Lung (tissue), 12 donors: Measurements from ENCODE around the gene ZMAT5. TPM values are rescaled to one million over a fixed set of nuclear protein-coding genes. Genes with fewer than 3 reads are reported as not detected.
"Not testable (repeated sequence)": the region's sequence is repeated elsewhere in the genome, so short reads cannot be mapped to it uniquely, and the experiment has no call there.

Source experiments
- ATAC-seq: fragments of 200-7000 bp; cut with Tn5 transposase; one replicate; pipeline ENCODE4 v1.9.1; 2020; ENCODE audit warnings: moderate number of reproducible peaks; ENCODE audit not compliant: insufficient read depth, low FRiP score
- DNase-seq, 3 donors: peaks; one replicate each; pipeline ENCODE4 v3.0.0-alpha.2; 2013 to 2017
- H3K27ac ChIP-seq, 2 donors: one replicate each; pipeline ENCODE4 v1.5.1; 2013; ENCODE audit warnings: mild to moderate bottlenecking in 2 of 2, moderate library complexity in 2 of 2, control low read depth in 1 of 2, inconsistent platforms in 1 of 2, low read depth in 1 of 2, low read length in 1 of 2
- H3K27me3 ChIP-seq, 3 donors: one replicate each; pipeline ENCODE4 v1.5.1; 2013; ENCODE audit warnings: low read length in 2 of 3; ENCODE audit not compliant: control insufficient read depth in 3 of 3, insufficient read depth in 3 of 3
- H3K36me3 ChIP-seq, 4 donors: one replicate each; pipeline ENCODE4 v1.5.1; 2013; ENCODE audit warnings: low read length in 4 of 4, mild to moderate bottlenecking in 1 of 4, moderate library complexity in 1 of 4; ENCODE audit not compliant: control insufficient read depth in 4 of 4, insufficient read depth in 4 of 4
- H3K4me1 ChIP-seq, 5 donors: one replicate each; pipeline ENCODE4 v1.5.1; 2013; ENCODE audit warnings: low read length in 5 of 5, mild to moderate bottlenecking in 2 of 5, moderate library complexity in 1 of 5; ENCODE audit not compliant: control insufficient read depth in 5 of 5, insufficient read depth in 5 of 5
- H3K4me3 ChIP-seq: one replicate; pipeline ENCODE4 v1.5.1; 2013; ENCODE audit warnings: mild to moderate bottlenecking, control low read depth, moderate library complexity
- H3K9ac ChIP-seq, 2 donors: one replicate each; pipeline ENCODE4 v1.5.1; 2013; ENCODE audit warnings: low read length in 2 of 2, control low read depth in 1 of 2; ENCODE audit not compliant: insufficient read depth in 1 of 2
- H3K9me3 ChIP-seq, 4 donors: one replicate each; pipeline ENCODE4 v1.5.1; 2013; ENCODE audit warnings: low read length in 3 of 4, mild to moderate bottlenecking in 1 of 4, moderate library complexity in 1 of 4; ENCODE audit not compliant: control insufficient read depth in 4 of 4, insufficient read depth in 3 of 4
- WGBS, 2 donors: extraction: QIAGEN DNeasy Blood & Tissue Kit; methylation state at CpG; one replicate each; pipeline ENCODE4 v1.1.7; 2013; 5-methylcytosine and 5-hydroxymethylcytosine counted together
- polyA plus RNA-seq, 2 donors: library from polyadenylated mRNA; stranded (reverse); fragments of 200-250 nt; gene quantifications; one replicate each; pipeline ENCODE4 v1.2.1, GENCODE V29; 2013
- total RNA-seq, 2 donors: library from RNA; depleted of rRNA in 1 of 2; stranded (reverse); fragments of >200 nt in 1 of 2; gene quantifications; one replicate each; pipeline ENCODE4 v1.2.1, GENCODE V29; 2014 to 2021
- TF ChIP-seq, protein P1 (sequence below): IDR thresholded peaks from 2 replicates; pipeline ENCODE4 v1.5.1; 2012; ENCODE audit warnings: mild to moderate bottlenecking; ENCODE audit errors: control extremely low read depth, extremely low read depth
- donor health status: control.
- donor health status: control.
- donor health status: Bipolar disorder and iron deficiency.
- donor health status: healthy.
- donor health status: DM: yes; HTN: yes; CAD: no.

The ZMAT5 gene
- total and polyA plus RNA-seq, 4 donors: 11.2 to 32.5 (median 25.4) TPM

DNA sequence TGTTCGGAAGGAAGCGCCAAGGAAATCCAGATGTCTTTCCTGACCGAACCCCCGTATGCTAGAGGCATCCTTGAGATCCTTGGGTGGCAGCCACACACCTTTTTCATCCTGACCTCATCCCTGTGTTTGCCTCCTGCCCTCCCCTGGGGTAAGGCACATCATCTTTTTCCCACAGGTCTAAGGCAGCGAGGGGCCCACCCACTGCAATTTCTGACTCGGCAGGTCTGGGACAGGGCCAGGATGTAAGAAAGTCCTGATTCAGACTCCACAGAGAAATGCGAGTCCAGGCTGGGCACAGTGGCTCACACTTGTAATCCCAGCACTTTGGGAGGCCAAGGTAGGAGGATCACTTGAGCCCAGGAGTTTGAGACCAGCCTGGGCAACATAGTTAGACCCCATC, 10.5 kb downstream of the ZMAT5 start:
- Histone ChIP-seq H3K36me3 (peaks cover 0 to 9% (median 0%) of the 10 kb centered on the region in 4 donors), H3K9ac (no peak overlapping the region), H3K4me3 (no peak overlapping the region), H3K9me3 (no peaks in the 10 kb centered on the region), H3K27me3 (no peaks in the 10 kb centered on the region), H3K4me1 (no peaks in the 10 kb centered on the region), H3K27ac (no peak overlapping the region)
- no peak for ATAC-seq
- 88 to 92% methylated on average over 7 of the region's 7 CpGs for WGBS, 2 donors
- TF ChIP-seq, protein P1, sequence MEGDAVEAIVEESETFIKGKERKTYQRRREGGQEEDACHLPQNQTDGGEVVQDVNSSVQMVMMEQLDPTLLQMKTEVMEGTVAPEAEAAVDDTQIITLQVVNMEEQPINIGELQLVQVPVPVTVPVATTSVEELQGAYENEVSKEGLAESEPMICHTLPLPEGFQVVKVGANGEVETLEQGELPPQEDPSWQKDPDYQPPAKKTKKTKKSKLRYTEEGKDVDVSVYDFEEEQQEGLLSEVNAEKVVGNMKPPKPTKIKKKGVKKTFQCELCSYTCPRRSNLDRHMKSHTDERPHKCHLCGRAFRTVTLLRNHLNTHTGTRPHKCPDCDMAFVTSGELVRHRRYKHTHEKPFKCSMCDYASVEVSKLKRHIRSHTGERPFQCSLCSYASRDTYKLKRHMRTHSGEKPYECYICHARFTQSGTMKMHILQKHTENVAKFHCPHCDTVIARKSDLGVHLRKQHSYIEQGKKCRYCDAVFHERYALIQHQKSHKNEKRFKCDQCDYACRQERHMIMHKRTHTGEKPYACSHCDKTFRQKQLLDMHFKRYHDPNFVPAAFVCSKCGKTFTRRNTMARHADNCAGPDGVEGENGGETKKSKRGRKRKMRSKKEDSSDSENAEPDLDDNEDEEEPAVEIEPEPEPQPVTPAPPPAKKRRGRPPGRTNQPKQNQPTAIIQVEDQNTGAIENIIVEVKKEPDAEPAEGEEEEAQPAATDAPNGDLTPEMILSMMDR: no peak
- DNase-seq: no peak

DNA sequence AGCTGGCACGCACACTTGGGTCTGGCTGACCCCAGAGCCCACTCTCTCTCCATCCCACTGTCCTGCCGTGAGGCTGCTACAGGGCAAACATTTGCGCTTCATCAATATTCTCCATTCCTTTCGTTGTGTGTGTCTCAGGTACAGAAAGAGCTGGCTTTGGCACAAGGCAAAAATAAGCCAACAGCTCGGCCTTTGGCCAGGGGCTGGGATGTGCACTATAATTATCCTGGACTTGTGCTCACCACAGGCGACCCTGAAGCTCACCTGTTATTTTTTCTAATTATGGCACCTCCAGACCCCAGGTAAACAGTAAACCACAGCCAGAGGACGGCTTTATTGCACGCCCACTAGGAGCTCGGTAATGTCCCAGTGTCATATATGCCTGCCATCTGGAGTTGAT, 10.9 kb downstream of the ZMAT5 start:
- H3K9ac ChIP-seq: no peak overlapping the region
- no peaks in the 10 kb centered on the region for H3K4me1 ChIP-seq
- ATAC-seq (no peak), DNase-seq (no peak)
- H3K36me3 ChIP-seq: peaks cover 0 to 9% (median 0%) of the 10 kb centered on the region in 4 donors
- WGBS, 2 donors: 93 to 96% methylated on average over 9 of the region's 9 CpGs
- no peak overlapping the region for H3K27ac ChIP-seq
- no peaks in the 10 kb centered on the region for H3K27me3 ChIP-seq
- H3K4me3 ChIP-seq: no peak overlapping the region
- TF ChIP-seq, protein P1: no peak
- no peaks in the 10 kb centered on the region for H3K9me3 ChIP-seq

DNA sequence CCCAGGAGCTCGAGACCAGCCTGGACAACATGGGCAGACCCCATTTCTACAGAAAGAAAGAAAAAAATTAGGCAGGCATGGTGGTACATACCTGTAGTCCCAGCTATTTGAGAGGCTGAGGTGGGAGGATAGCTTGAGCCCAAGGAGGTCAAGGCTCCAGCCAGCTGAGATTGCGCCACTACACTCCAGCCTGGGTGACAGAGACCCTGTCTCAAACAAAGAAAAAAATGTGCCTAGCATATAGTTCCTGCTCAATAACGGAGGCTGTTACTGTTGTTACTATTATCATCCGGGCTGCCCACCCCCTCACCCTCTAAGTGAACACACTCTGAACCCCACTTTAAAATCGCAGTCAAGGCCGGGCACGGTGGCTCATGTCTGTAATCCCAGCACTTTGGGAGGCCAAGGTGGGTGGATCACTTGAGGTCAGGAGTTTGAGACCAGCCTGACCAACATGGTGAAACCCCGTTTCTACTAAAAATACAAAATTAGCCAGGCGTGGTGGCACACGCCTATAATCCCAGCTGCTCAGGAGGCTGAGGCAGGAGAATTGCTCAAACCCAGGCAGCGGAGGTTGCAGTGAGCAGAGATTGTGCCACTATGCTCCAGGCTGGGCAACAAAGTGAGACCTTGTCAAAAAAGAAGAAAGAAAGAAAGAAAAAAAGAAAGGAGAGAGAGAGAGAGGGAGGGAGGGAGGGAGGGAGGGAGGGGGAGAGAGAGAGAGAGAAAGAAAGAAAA, 12.0 kb downstream of the ZMAT5 start:
- WGBS, 2 donors: 90 to 95% methylated on average over 11 of the region's 11 CpGs
- not testable (repeated sequence) for ATAC-seq, DNase-seq

DNA sequence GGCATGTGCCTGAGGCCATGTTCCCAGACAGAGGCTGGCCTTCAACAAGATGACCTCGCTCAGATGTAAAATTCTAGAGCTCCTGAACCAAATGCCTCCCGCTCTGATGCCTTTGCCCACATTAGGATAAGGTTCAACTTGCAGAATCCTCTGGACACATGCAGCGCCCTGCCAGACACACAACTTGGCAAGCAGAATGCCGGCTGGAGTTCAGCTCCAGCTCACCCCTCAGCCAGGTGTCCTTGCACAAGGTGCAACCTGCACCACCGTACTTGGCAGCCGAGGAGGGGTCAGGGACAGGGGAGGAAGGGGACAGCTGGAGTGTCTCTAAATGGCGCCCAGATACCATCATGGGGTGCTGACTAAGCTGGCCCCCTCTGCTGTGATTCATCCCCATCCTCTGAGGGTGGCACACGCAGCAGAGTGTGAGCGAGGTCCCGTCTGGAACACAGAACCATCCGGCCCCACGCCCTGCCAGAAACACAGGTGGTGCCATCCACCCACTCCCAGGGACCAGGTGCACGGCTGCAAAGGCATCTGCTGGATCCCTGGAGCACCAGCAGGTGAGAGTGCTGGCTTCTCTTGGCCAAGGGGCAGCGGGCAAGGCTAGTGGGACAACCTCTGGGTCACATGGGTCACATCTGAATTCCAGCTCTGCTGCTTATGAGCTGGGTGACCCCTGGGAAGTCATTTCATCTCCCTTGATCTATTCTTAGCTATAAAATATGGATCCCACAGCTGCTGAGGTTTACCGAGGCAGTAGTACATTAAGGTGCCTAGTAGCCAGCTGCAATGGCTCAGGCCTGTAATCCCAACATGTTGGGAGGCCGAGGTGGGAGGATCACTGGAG, 12.8 kb downstream of the ZMAT5 start:
- TF ChIP-seq, protein P1: no peak
- Histone ChIP-seq H3K4me1 (no peaks in the 10 kb centered on the region), H3K36me3 (peaks cover 0 to 13% (median 0%) of the 10 kb centered on the region in 4 donors), H3K9ac (no peak overlapping the region), H3K27me3 (no peaks in the 10 kb centered on the region), H3K9me3 (no peaks in the 10 kb centered on the region), H3K4me3 (no peak overlapping the region), H3K27ac (no peak overlapping the region)
- no peak for ATAC-seq
- 90 to 94% methylated on average over 16 of the region's 16 CpGs for WGBS, 2 donors
- no peak for DNase-seq

More for the DNA sequence above, 12.0 kb downstream of the ZMAT5 start:
- not testable (repeated sequence) for H3K27ac ChIP-seq, H3K9ac ChIP-seq, H3K4me1 ChIP-seq, H3K27me3 ChIP-seq, H3K9me3 ChIP-seq, H3K4me3 ChIP-seq
- peaks cover 0 to 13% (median 0%) of the 10 kb centered on the region in 4 donors for H3K36me3 ChIP-seq
